HUDEP-2 (cell line): ENCODE data around the gene LAMB1.

Experiments used
- DNase-seq, 76 experiments: peaks; one replicate each; lab custom pipeline; 2025; ENCODE audit not compliant: unreplicated experiment in 76 of 76; lab: John Stamatoyannopoulos, UW

LAMB1 gene

DNA sequence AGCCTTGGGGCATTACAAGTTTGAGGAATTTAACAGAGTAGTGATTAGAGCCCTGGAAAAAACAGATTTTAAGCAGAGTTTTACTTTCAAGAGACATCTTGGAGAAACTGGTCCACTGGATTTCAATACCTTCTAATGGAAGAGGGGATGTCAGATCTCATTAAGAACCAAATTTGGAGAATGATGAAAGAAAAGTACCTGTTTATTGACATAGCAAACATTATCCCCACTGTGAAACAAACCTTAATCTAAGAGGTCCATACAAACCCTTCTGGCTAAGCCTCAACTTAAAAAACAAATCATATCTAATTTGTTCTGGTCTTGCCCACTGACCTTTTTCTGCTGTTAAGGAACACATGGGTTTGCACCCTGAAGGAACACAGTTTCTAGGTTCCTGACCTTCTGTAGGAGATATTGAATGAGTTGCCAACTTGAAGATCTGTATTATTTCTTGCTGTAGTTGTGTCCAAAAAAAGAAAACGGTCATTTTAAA is 53.5 kb downstream of the LAMB1 start:
- DNase-seq: no peak

DNA sequence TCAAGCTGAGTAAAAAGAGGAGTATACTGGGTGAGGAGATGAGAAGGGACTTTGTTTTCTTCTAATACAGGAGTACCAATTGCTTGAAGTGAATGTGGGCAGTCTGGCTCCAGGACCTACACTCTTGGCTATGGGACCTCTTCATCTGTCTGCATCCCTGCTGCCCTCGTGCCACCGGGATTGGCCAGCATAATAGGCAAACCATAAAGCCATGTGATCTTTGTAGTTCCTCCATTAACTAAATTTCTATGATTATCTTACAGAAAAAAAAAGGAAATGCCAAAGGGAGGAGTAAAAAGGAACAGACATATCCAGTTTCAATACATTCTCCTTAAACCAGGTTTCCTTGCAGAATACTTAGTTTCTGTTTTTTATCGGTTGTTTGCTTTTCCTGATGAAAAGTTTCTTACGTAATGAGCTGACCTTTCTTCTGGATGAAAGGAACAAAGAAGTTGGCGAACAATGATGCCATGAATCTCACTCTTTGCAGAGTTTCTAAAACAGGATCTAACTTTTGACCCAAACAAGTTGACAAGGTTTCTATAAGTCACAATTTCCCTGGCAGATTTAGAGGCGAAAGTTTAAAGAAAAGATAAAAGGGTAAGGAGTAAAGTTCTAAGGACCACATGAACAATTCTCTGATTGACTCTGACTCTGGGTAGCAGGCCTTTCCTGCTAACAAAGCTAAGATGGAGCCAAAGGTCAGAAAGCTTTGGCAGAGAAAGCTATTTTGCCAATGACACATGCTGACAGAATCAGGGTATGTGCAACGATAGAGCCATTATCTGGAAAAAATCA is 54.1 kb downstream of the LAMB1 start:
- DNase-seq: no peak

DNA sequence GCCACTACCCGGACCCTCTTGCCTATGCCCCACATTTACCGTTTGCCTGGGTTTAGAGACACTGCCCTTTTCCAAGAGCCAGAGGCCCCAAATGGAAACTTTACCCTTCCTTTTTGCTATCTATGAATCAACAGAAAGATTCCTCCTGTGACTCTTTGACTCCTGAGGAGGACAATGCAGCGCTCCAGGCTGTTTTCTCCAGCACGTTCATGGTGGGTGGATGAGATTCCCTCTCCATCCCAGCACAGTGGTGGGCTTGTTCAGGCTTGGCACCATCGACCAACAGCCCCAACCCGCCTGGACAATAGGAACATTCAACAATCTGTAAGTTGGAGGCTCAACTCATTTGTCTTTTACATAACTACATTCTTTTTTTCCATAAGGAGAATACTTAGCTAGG is 56.1 kb downstream of the LAMB1 start:
- DNase-seq: no peak

DNA sequence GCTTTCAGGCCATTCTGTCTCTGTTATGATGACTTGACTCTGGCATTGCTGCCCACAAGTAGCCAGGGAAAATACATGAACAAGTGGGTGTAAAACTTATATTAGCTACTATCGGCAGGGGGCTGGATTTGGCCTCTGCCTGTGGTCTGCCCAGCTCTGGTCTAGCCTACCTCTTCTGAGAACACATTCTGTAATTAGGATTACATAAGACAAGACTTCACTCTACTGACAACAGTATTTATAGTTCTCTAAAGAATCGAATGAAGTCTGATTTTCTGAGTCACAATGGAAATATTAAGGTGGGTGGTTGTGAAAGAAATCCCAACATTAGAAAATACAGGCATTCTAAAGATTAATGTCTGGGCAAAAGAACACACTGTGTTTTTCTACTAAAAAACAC is 56.5 kb downstream of the LAMB1 start:
- DNase-seq: no peak

DNA sequence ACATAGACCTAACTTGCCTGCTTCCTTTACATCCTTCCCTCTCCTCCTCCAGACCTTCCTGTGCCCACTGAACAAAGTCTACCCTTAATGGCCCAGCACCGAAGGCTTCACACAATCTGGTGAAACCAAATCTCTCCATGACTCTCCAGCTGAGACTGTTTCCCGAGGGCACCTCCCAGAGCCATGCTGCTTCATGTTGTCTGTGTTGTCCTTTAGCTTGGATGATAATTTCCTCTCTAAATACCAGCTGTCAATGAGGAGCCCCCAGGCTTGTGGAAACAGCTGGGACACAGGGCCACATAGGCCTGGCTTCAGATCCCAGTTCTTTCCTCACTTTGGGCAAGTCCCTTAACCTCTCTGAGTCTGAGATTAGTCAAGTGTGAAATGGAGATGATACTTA is 57.6 kb downstream of the LAMB1 start:
- no peak for DNase-seq

DNA sequence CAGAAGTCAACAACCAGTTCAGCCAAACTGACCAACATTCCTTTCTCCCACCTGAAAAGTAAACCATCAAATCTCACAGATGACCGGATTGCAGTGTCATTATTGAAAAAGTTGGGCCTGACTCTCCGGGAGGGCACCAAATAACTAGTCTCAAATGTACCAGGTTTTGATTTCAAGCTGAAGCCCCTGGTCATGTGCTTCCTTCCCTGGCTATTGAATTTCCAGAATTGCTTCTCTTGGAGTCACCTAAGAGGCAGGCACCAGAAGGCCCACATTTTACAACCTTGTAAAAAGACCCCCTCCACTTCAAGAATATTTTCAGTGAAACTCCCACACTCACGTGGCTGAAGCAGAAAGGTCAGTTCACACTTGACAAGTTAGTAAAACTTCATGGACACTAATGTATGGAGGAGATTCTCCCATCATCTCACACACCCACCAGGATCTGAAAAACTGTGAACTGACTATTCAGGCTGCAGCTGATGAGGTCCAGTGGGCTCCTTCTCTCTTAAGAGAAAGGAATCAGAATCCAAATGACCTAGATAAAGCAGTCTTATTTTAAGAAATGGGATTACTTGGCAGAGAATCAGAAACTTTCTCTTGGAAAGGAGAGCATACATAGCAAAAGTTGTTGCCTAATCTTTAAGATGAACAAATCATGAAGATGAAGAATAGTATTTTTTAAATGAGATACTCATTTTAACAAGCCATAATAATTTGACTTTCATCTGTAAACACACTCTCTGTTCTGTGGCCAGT is 58.4 kb downstream of the LAMB1 start:
- no peak for DNase-seq

DNA sequence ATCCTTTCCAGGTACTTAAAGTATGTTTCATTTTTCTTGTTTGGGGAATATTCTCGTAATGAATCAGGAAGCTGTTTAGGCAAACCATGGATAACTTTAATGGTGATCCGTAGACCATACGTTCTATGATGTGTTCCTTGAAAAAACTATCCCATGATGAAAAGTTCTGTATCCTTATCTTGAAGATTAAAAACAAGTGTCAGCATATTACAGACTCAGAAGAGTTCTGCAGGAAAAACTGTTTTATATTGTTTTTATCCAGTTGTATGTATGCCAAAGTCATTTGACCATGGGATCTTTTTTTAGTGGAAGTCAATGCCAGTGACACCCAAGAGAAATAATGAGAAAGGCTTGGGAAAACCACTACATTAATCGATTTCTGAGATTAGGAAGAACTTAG is 59.9 kb downstream of the LAMB1 start:
- no peak for DNase-seq

DNA sequence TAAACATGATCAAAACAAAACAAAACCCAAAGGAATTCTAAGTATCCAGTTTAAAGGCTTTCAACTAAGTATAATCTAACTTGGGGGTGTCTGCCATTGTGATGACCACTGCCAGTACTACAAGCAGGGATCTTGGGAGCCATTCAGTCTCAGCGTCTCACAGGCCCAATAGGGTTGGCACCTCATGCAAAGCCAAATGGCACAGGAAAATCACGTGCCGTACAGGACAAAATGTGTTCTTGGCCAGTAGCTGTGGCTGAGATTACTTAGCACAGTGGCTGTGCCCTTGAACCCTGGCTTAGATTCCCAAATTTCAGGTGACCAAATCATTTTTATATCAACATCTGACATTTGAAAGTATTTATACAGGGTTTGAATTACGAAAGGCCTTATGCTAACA is 62.0 kb downstream of the LAMB1 start:
- no peak for DNase-seq

DNA sequence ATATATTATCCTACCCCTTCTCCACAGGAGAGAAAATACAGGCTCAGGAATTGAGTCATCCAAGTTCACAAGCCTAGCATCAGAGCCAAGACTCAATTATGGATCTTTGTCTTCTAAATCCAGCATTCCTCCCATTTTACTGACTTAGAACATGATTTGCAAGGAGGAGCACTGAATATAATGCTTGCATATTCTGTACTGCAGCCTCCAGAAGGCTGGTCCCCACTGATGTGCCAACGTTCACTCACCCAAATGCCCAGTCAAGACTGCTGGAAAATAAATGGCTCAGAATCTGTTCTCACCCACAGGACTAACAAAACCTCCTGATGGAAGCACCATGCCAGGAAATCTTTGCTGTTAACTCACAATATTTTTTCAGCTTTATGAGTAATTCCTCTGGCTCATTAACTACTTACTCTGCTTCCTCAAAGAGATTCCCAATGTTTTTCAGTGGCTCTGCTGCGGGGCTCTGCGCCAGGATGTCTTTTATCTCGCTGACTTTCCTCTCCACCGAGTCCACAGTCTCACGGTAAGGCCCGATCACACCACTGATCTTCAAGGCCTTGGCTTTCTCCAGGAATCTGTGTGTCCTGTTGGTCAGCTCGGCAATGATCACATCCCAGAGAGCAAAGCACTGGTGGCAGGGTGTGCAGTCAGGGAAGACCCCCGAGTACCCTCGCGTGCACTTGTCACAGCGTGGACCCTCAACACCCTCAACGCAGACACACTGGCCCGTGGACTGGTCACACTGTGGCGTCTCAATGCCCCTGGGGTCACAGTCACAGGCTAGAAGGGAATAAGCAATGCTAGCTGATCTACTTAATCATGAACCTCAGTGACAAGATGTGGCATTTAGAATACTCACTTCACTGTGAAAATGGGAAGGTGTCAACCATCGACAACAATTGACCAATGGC is 63.1 kb downstream of the LAMB1 start:
- DNase-seq: no peak

DNA sequence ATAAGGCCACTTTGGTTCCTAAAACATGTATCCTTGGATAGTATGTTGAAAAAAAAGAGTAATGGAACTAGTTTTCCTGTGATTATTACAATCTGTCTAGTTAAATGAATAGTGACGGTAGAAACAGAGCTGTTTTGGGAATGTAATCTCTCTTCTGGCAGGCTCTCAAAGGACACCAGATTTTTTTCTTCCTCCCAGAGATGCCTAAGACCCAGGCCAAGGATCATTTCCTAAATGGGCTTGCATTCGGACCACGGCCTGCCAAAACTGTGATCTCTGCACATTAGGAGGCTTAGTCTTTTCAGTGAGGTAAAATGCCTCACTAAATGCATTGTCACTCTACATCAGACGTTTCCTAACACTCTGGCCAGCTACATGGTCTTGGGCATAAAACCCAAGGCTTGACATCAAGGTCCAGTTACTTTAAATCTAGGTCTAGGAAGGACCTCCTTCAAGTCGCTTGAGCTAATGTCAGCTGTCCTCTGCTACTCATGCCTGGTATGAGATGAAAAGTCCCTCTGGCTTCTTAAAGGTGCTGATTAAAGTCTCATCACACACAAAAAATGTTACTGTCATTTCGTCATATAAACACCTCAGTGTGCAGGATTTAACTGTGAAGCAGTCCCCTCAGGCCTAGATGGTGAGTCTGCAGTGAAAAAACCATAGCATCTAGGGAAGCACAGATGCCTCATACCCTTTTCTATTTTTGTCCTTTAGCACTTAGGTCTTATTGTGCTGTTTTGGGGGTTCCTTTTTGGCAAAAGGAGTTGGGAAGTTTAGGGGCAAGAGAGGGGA is 64.3 kb downstream of the LAMB1 start:
- no peak for DNase-seq

DNA sequence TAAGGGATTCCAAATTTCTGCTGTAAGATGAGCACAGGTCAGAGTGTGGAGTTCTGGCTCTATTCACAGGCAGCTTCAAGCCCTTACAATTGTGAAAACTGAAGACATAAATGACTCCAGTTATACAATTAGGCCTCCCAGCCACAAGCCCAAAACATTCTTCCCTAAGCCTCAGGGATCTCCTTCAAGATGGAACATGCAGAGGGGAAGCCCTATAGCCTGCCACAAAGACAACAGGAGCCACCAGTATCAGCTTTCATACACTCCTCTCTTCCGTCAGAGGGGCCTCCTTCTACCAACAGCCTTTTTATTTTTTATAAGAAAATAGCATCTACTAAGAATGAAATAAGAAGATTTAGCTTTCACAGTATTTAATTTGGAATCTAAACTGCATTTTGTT is 65.4 kb downstream of the LAMB1 start:
- DNase-seq: no peak

DNA sequence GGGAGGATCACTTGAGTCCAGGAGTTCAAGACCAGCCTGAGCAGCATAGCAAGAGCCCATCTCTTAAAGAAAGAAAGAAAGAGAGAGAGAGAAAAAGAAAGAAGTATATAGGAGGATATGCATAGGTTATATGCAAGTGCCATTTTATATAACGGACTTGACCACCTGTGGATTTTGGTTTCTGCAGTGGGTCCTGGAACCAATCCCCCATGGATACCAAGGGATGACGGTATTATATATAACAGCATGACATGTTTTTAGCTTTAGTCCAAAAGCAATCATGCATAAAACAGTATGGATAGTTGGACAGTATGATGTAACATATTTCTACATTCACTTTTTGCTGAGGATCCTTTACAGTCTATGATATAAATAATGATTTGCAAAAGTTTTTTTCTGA is 66.6 kb downstream of the LAMB1 start:
- DNase-seq: no peak

DNA sequence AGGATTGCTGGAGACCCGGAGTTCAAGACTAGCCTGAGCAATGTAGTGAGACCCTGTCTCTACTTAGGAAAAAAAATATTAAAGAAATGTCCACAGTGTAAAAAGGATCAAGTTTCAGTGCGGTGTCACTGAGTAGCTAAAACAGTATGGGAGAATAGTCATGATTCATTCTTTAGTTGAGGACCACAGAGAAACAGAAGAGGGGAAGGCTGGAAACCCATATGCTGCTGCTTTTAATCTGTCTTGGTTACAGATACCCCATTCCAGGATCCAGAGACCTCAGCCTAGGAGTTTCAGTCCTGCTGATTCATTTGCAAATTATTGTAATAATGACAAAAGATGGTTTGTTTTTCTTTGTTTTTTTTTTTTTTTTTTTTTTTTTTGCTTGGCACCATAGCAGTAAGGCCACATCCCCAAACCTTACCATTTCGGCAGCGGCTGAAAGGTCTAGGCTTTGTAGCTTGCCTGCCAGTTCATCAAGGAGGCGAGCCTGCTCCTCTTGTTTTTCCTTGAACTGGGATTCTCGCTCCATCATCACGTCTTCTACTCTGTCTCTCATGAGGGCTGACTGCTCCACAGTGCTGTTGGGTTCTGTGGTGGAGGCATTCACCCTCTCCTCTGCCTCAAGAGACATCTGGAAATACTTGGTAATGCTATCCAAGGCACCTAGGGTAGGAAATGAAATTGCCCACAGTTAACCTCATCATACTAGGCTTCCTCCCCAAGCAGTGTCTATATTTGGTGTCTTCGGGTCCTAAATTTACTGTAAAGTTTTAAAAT is 67.8 kb downstream of the LAMB1 start:
- DNase-seq: no peak

DNA sequence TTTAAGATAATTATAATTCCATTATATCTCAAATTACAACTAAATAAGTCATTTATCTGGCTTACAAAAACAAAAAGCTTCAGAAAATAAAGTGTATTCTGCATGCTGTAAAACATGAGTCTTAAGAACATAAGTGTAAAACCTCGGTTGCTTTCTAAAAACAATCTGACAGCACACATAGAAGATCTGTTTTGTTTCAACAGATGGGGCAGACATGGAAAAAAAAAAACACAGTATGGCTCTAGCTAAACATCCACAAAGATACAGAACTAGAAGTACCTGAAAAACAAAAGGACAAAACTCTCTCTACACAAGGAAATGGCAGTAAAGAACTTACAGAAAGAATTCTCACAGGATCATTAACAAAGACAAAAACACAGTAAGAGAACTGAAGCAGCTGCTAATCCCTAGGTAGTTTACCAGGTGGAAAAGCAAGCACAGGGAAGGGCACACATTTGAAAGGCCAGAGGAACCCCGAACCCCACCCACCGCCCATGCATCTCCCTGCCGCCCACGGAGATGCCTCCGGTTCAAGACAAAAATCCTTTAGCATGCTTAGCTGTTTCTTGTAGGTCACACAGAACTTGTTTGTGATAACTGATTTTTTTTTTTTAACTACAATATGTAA is 69.5 kb downstream of the LAMB1 start:
- no peak for DNase-seq

DNA sequence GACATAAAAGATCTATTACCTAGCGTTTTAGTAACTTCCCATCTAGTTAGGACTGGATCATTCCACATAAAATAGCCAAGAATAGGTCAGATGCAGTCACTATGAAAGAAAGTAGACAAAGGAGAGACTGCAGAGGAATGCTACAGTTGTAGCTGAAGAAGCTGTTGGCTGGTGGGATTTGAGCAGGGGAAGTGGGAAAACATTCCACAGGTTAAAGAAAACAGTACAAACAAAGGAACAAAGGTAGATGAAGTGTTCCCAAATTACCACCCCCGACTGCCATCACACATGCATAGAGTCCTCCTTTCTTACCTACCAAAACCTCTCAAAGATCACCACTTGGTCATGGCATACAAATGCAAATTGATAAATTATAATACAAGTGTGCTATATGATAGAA is 70.2 kb downstream of the LAMB1 start:
- DNase-seq: no peak

DNA sequence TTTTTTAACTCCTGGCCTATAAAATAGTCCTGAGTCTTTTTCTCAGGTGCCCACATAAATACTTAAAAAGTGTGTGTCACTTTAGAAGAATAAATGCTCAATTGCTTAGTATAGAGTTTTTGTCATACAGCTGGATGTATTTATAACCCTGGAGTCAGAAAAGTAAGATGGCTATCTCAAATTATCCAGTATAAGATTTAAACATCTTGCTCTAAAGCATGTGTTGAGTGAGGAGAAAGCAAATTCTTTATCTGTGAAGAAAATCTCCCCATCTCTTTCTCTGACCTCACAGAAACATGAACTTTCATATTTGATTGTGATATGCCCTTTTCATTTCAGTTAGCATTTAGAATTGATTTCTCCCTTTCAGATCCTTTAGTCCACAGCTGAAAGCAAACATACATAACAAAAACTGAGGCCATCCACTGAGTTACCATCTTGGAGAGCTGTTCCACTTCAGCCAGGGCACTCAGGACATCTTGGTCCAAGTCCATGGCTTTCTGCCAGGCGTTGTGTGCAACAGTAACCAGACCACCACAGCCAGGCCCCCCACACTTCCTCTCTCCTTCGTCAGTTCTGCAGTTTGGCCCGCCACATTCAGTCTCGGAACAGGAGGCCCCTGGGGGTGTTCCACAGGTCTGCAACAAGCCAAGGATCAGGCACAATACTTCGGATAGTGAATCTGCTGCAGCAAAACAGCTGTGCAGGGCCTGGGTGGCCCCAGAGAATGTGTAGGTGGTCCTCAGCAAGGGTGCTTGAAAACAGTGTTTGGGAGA is 71.0 kb downstream of the LAMB1 start:
- no peak for DNase-seq

DNA sequence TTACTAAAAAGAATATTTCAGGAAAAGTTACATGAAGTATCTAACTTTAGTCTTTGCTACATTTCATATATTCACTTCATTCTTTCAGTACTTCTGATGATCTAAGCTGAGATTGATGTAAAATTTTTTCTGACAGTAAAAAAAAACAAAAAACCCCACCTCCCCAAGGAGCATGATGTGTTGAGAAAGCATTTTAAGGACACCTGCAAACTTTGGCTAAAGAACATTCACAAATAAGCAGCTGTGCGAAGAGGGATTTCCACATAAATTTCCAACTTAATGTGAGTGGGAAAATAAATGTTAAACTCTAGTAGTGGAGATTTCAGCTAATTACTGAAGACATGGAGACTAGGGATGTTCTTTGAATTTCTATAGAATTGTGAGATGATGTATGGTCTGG is 76.5 kb downstream of the LAMB1 start:
- DNase-seq: no peak

DNA sequence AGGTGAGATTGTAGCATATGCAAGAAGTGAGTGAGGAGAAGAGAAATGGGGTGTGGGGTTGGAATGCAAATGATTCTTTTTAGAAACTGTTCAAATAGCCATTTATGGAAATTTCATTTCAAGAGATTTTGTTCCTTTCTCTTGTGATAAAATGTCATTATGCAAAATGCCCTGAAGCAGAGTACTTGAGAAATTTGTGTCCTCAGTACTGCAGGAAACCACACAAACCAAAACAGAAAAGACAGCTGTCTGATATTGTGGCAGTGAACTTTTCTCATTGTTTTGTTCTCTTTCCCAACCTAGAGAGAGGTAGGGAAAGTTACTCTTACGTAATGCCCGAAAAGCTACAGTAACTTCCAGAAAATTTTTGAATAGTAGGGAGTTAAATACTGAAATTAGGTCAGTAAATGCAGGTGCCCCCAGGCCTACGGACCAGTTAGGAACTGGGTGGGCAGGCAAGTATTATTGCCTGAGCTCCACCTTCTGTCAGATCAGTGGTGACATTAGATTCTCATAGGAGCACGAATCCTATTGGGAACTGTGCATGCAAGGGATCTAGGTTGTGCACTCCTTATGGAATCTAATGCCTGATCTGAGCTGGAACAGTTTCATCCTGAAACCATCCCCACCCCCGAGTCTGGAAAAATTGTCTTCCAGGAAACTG is 78.0 kb downstream of the LAMB1 start:
- no peak for DNase-seq
